Cardiac septum (tissue), 1 donor: ENCODE results near the gene TMEM95. TPM values are rescaled to one million over a fixed set of nuclear protein-coding genes. Genes with fewer than 3 reads are reported as not detected.
A peak's percentile ranks its signal among the peaks of the same experiment; 100 is the strongest.

Source experiments
- DNase-seq: peaks from one replicate; pipeline ENCODE4 v3.0.0-alpha.2; 2020; ENCODE audit warnings: low spot score
- intact Hi-C: fragments of 100-400 bp; cut with DNase I; formaldehyde crosslinking; loops from one replicate; pipeline ENCODE4 v1.14.0; 2022
- long read RNA-seq: library from polyadenylated mRNA; unstranded; transcript quantifications from one replicate; pipeline ENCODE4 v2.0.0, GENCODE V29; 2021
- total RNA-seq: library from RNA; stranded (reverse); fragmentation: NEBNext Ultra II Directional; extraction: Animal tissue kit (Norgen Biotek cat#: 25700); gene quantifications from one replicate; pipeline ENCODE4 v1.2.1, GENCODE V29; 2021
- donor health status: DM: no; HTN: no; CAD: no.

Gene TMEM95, protein sequence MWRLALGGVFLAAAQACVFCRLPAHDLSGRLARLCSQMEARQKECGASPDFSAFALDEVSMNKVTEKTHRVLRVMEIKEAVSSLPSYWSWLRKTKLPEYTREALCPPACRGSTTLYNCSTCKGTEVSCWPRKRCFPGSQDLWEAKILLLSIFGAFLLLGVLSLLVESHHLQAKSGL
- not detected for total RNA-seq
- long read RNA-seq = 0 reads

- DNase-seq = peak; percentile 85
- intact Hi-C loops = loop anchor here (2.0 to 5.0 kb wide), 2 partner anchors 82 to 207 kb away; partner anchors contain the start of gene SENP3
These were observed at the start of gene TMEM95 for GRCh38 chr17:7355053-7355452. Gene TMEM95, plus strand, starts transcription at chr17:7355156. Its CDS starts 49 bp downstream, at chr17:7355205.

DNA sequence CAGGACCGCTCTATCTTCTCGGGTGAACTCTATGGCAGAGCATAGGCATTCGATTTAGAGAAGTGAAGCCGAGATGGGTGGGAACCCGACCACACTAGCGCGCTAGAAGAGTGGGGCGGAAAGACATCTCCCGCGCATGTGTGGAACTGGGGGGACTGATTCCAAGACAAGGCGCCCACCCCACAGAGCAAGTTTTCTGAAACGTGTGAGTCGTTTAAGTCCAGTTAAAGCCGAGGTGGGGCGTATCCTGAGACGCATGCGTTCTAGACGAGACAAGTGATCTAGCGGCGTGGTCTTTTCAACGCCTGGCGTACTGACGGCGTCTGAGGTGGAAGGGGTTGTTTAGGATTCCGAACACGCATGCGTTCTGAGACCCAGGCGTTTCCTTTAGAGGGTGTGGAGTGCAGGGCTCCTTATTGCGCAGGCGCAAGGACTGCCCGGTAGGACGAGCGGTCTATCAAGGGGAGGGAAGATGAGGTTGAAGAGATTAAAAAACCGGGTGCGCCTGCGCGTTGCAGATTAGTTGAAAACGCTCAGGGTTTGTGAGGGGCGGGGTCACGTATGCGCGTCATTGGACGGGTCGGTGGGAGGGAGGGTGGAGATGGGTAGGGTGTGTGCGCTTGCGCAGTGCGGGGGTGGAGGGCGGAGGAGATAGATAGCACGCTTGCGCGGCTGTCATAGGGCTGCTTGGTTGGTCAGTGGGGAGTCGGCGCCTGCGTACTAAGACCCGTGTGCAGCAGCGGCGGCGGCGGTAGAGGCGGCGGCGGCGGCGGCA is 47.9 kb upstream of the TMEM95 start, which contains the start of gene EIF5A:
EIF5A (plus strand) TSS at position 718 of the 775 bp plus-strand sequence. CDS start 2,008 bp downstream, outside the sequence.
- peak; percentile 100 for DNase-seq
- intact Hi-C loops = loop anchor here (5.0 kb wide), 2 partner anchors 40 to 70 kb away; partner anchors contain the start of gene PHF23

- intact Hi-C loops = loop anchor here (2.0 to 5.0 kb wide), 3 partner anchors 21 to 71 kb away; partner anchors contain the start of genes NEURL4 and PHF23
- peak; percentile 80 for DNase-seq
These were observed 47.0 kb upstream of the TMEM95 start for GRCh38 chr17:7307686-7308624.

GRCh38 chr17:7308625-7309433 is 46.1 kb upstream of the TMEM95 start:
- DNase-seq = peak; percentile 86

GRCh38 chr17:7309628-7310027 is 45.3 kb upstream of the TMEM95 start:
- no peak for DNase-seq
- intact Hi-C loops = loop anchor here (2.0 to 5.0 kb wide), 3 partner anchors 19 to 72 kb away; partner anchors contain the start of genes NEURL4 and PHF23

More at GRCh38 chr17:7308625-7309433, 46.1 kb upstream of the TMEM95 start:
- intact Hi-C loops = loop anchor here (2.0 to 5.0 kb wide), 3 partner anchors 20 to 72 kb away; partner anchors contain the start of genes NEURL4 and PHF23

DNA sequence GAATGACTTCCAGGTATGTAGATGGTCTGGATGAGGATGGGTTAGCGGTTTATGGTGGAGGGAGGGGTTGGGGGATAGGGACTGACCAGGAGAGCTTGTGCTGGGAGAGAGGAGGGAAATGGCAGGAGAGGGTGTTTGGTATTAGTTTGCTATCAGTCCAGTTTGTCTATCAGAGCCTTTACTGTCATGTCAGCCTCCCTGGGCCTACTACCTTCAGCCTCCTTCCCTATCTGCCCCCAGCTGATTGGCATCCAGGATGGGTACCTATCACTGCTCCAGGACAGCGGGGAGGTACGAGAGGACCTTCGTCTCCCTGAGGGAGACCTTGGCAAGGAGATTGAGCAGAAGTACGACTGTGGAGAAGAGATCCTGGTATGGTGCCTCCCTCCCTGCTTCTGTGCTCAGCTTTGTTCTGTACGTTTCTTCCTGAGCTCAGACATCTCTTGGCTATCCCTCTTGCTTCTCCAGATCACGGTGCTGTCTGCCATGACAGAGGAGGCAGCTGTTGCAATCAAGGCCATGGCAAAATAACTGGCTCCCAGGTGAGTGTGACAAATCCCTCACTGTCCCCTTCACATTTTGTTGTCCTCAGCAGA is 43.7 kb upstream of the TMEM95 start:
- no peak for DNase-seq
- intact Hi-C loops = no loop called here

- no peak for DNase-seq
- intact Hi-C loops = no loop called here
These were observed 42.4 kb upstream of the TMEM95 start for GRCh38 chr17:7312432-7313087.

DNA sequence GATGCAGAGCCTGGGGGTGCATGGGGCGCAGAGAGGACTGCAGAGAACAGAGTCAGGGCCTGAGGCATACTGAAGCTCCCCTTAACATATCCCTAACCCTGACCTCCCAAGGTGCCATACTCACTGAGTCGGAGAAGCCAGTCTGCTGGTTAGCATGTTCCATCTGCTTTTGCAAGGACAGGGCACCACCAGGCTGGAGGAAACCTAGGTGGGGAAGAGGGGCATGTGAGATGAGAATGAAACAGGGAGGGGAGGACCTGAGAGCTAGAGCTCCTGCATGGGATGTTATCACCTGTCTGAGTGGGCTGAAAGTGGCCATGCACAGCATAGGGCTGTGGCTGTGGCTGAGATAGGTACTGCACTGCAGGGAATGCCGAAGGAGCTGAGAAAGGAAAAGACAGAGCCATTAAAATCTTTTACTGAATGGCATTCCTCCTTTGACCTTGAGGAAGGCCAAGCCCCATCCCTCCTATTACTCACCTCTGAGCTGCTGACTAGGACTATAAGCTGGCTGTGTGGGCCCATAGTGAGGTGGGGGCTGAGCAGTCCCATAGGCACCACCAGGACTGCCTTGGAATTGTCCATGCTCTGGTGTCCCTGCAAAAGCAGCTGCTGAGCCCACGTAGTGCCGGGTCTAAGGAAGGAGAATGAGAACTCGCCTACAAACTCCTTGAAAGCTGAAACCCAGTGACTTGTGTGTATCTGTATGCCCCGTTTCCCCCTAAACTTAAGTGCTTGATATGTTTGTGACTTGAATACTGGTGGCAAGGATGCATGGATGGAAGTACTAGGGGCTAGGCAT is 41.7 kb upstream of the TMEM95 start:
- intact Hi-C loops = no loop called here
- no peak for DNase-seq

GRCh38 chr17:7313890-7314718 is 40.9 kb upstream of the TMEM95 start:
- intact Hi-C loops = no loop called here
- DNase-seq = no peak

DNA sequence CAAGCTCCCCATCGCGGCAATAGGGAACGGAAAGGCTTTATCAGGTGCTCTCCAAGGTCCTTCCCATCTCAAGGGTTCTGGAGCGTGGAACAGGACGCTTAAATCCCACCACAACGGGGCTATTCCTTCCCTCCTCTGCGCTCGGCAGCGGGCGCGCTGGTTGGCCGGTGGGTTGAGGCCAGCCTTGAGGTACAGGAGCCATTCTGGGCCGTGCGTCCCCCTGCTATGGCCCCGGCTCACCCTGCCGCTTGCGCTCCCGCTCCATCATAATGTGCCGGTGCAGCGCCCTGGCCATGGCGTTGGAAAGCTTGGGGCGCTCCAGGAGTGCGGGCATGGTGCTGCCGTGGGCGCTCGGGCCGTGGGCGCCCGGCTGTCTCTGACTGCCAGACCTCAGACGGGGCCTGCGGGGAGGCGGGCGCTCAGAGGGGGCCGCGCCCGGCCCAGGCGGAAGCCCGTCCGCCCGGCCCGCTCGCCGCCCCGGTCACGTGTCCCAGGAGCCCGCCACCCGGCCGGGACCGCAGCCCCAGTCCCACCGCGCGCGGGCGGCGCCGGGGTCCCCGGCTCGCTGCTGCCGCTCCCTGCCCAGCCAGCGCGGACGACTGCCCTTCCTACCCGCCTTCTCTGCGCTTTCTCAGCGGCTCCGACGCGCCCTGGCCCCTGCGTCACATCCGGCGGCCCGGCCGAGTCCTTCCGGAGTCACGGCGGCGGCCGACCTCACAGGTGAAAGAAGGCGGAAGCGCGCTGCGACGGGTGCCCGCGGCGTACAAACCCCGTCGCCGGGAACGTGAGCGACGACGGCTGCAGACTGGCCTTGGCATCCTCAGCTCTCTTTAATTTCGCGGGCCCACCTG is 40.0 kb upstream of the TMEM95 start, which contains the start of gene GPS2:
GPS2 (minus strand) TSS at position 642 of the 851 bp plus-strand sequence; CDS start at position 334, 308 bp downstream.
- peak; percentile 98 for DNase-seq
- intact Hi-C loops = no loop called here

- intact Hi-C loops = no loop called here
- DNase-seq = no peak
These were observed 39.3 kb upstream of the TMEM95 start for GRCh38 chr17:7315570-7316235.

- DNase-seq = no peak
- intact Hi-C loops = no loop called here
These were observed 37.7 kb upstream of the TMEM95 start for GRCh38 chr17:7317161-7317803.

- intact Hi-C loops = no loop called here
- no peak for DNase-seq
These were observed 36.7 kb upstream of the TMEM95 start for GRCh38 chr17:7318121-7318860.
